Measurements from ENCODE around the gene MBTD1. TPM values are rescaled to one million over a fixed set of nuclear protein-coding genes. Genes with fewer than 3 reads are reported as not detected.

The MBTD1 gene
- total RNA-seq (2013; cell fraction: nucleolus; rRNA removed) = 119 and 142 TPM in 2 replicates
- total RNA-seq (2014; rRNA removed) (10.8 and 11.7 TPM in 2 replicates), total RNA-seq (2014; rRNA removed; fragmentation: Illumina TruSeq; extraction: Trizol) (10.0 and 12.6 TPM in 2 replicates), total RNA-seq (2021) (9.8 and 10.5 TPM in 2 replicates), polyA plus RNA-seq (2011; rRNA removed) (16.7 and 26.3 TPM in 2 replicates), polyA plus RNA-seq (2014; fragmentation: Illumina TruSeq; extraction: Trizol) (10.5 and 15.5 TPM in 2 replicates), polyA plus RNA-seq (2014; fragmentation: Nextera tagmentation; extraction: Ambion mirVana) (1 to 10 TPM; 1.3 to 2.0 TPM), polyA plus RNA-seq (2014; rRNA removed) (7.5 and 9.0 TPM in 2 replicates), polyA plus RNA-seq (2016; fragmentation: Nextera tagmentation; extraction: Ambion mirVana) (1 to 10 TPM; 2.8 to 3.5 TPM), polyA minus RNA-seq (2011; rRNA and poly(A)+ RNA removed) (18.6 and 21.7 TPM in 2 replicates), Bru-seq, nascent RNA (percentile 84 among the genes with signal in this experiment), BruChase-seq, experiment 1, labeled RNA remaining after a 6-hour chase (percentile 78 among the genes with signal in this experiment), BruChase-seq, experiment 2, labeled RNA remaining after a 2-hour chase (percentile 87 among the genes with signal in this experiment)
- polyA plus RNA-seq (2011; ENCODE audit: low read depth) = 4.1 TPM
- 4.5 and 5.5 TPM in 2 replicates for polyA plus RNA-seq (2011; cell fraction: cytosol; rRNA removed)
- polyA plus RNA-seq (2011; cell fraction: nucleus; rRNA removed) = 16.0 and 19.2 TPM in 2 replicates
- polyA plus RNA-seq (2012) = 7.8 and 9.9 TPM in 2 replicates
- 4.3 and 7.3 TPM in 2 replicates for polyA minus RNA-seq (2011; cell fraction: cytosol; rRNA and poly(A)+ RNA removed)
- 30.9 and 32.7 TPM in 2 replicates for polyA minus RNA-seq (2011; cell fraction: nucleus; rRNA and poly(A)+ RNA removed)
- long read RNA-seq, experiment 1, partial matches to known transcripts = 2 of 4 reads
- long read RNA-seq, experiment 1, other reads (novel, unspliced or antisense) = 2 of 4 reads
- long read RNA-seq, experiment 2, partial matches to known transcripts = 1 of 10 reads
- long read RNA-seq, experiment 2, other reads (novel, unspliced or antisense) = 9 of 10 reads

- no peak for DNase-seq (ENCODE audit: low read depth, low spot score)
- H3K9ac ChIP-seq (ENCODE audit: control insufficient read depth, insufficient read depth, low read length) = peak within 1 kb of the TSS; percentile 98
- WGBS (ENCODE audit: insufficient coverage, insufficient replicate concordance, low lambda C conversion rate, missing lambda C conversion rate) = under 1% methylated on average over 31 of the region's 42 CpGs
- ChIA-PET SMC1A (ENCODE audit: uncharacterized antibody, unreplicated experiment) (no interaction called here), RAD21 (ENCODE audit: unreplicated experiment) (no interaction called here), POLR2A (interaction anchor here (0.6 kb wide), 1 partner anchor 92 kb away, joined by 8 read pairs; no protein-coding TSS in a partner anchor), CTCF (interaction anchor here (1.3 kb wide), 1 partner anchor 21 kb away, joined by 3 read pairs; no protein-coding TSS in a partner anchor)
- peaks cover 0 to 1% of the 10 kb centered on the region in 2 experiments; a peak in 1 of 4 replicates for H3K36me3 ChIP-seq (ENCODE audit: control insufficient read depth in 2 of 2, insufficient read depth in 2 of 2, low read length in 1 of 2)
- H3K79me2 ChIP-seq (ENCODE audit: control insufficient read depth, insufficient read depth, low read length) = peaks cover 86% of the 10 kb centered on the region
- peak within 1 kb of the TSS; percentile 100 for H3K27ac ChIP-seq (ENCODE audit: control insufficient read depth, insufficient read depth)
- H3K4me2 ChIP-seq (ENCODE audit: control insufficient read depth, insufficient read depth) = peak within 1 kb of the TSS; percentile 94
- intact Hi-C loops (cut with micrococcal nuclease; ENCODE audit: unreplicated experiment) (loop anchor here (5.0 to 10.0 kb wide), 2 partner anchors 92 to 395 kb away; partner anchors contain the start of genes NME2 and TOB1), in situ Hi-C loops (cut with MboI) (no loop called here)
- peak within 1 kb of the TSS; percentile 92 for H3K4me3 ChIP-seq
- peak; percentile 89 for ATAC-seq
- H3K9me3 ChIP-seq (replicated peaks; ENCODE audit: control insufficient read depth, insufficient read depth, low read length) = no peaks in the 10 kb centered on the region
- FAIRE-seq = peak; percentile 90
- H2AFZ ChIP-seq (ENCODE audit: control insufficient read depth, low read depth, low read length) = peak within 1 kb of the TSS; percentile 100
- H3K27me3 ChIP-seq (replicated peaks in 1 of 2; ENCODE audit: control insufficient read depth in 2 of 2, insufficient read depth in 2 of 2, low read length in 1 of 2) = no peaks in the 10 kb centered on the region
- peaks cover 8% of the 10 kb centered on the region for H3K4me1 ChIP-seq (ENCODE audit: control insufficient read depth, insufficient read depth, low read length)
- H4K20me1 ChIP-seq (ENCODE audit: control insufficient read depth, insufficient read depth) = no peaks in the 10 kb centered on the region
- BruUV-seq (replicated peaks) = no TSS peak
- TF ChIP-seq IKZF2 (IDR thresholded peaks at IDR 0.05) (0 out of 4 replicates have a peak, but pooled peaks of 1 of the 2 experiments have one; percentile 7), STAT3 (IDR thresholded peaks at IDR 0.05; ENCODE audit: low read depth, low read length) (no peak), NKRF (conservative IDR thresholded peaks at IDR 0.05) (peak; percentile 81; the same call in 1 of the 2 replicates), SPI1 (IDR thresholded peaks at IDR 0.05; ENCODE audit: borderline replicate concordance, insufficient read depth, low read depth, low read length) (peak; percentile 73), NFYB (IDR thresholded peaks at IDR 0.05; ENCODE audit: insufficient read depth, low read depth, low read length) (peak; percentile 60; the same call in 1 of the 2 replicates), ATF3 (IDR thresholded peaks at IDR 0.05; ENCODE audit: borderline replicate concordance, extremely low read depth, low read depth, low read length) (no peak), NR2F1 (conservative IDR thresholded peaks at IDR 0.05) (peak; percentile 64; the same call in 1 of the 2 replicates), PML (IDR thresholded peaks at IDR 0.05; ENCODE audit: low read length) (no peak), GATAD2B (conservative IDR thresholded peaks at IDR 0.05; ENCODE audit: low read depth) (0 out of 2 replicates have a peak, but pooled peaks have one; percentile 24), DPF2 (IDR thresholded peaks at IDR 0.05) (0 out of 2 replicates have a peak, but pooled peaks have one; percentile 31), NR2C1 (IDR thresholded peaks at IDR 0.05) (peak; percentile 89), CEBPZ (IDR thresholded peaks at IDR 0.05; ENCODE audit: low read depth, low read length) (no peak), TAF1 (IDR thresholded peaks at IDR 0.05; ENCODE audit: borderline replicate concordance, low read depth, low read length) (no peak)
These were observed at the start of gene MBTD1 for GRCh38 chr17:51259564-51260236. TSS of gene MBTD1 (minus strand) at chr17:51260049. CDS start at chr17:51225161, 34,888 bp downstream.

Data from GM12878 (cell line).